ENCODE measurements around the gene GALNS. TPM values are rescaled to one million over a fixed set of nuclear protein-coding genes. Genes with fewer than 3 reads are reported as not detected.

Gene GALNS
- total and polyA plus RNA-seq, 2 of the 8 experiments (the other 6 are each of a cell fraction or from before 2014, with no cell fraction given), result 8.9 to 17.8 TPM

DNA sequence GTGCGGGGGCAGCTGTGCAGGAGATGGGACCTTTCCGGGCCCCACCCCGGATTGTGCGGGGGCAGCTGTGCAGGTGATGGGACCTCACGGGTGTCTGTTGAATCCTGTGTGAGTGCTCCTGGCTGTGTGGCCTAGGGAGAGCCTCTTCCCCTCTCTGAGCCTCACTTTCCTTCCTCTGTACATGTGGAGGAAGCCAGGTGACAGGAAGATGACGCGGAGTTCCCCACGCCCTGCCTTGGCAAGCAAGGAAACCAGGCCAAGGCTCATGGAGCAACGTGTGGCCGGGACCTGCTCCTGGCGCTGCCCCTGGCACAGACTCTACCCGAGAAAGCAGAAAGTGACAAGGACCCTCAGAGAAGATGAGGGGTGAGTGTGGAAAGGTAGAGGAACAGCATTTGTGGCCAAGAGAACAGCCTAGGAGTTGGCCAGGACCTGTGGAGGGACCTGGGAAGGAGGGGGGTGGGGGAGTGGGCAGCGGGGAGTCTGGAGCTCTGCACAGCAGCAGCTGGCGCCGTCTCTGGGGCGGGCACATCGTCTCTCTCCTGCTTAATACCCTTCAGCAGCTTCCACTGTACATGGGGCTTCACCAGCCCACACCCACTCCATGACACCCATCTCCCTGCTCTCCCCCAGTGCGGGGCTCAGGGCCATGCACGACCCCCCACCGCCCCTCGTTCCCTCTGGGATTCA lies 48.1 kb upstream of the GALNS start (continued):
- no peak for TF ChIP-seq CBX5 (IDR thresholded peaks at IDR 0.05; ENCODE audit: low read depth, low read length)
- no peak for TF ChIP-seq KDM1A (IDR thresholded peaks at IDR 0.05; ENCODE audit: borderline replicate concordance, low read length)
